ENCODE data around the gene CTNNBL1. TPM values are rescaled to one million over a fixed set of nuclear protein-coding genes. Genes with fewer than 3 reads are reported as not detected.

The CTNNBL1 gene
- total and polyA plus RNA-seq, 7 experiments from 2014 or later: 41.7 to 93.4 (median 56.4) TPM

DNA sequence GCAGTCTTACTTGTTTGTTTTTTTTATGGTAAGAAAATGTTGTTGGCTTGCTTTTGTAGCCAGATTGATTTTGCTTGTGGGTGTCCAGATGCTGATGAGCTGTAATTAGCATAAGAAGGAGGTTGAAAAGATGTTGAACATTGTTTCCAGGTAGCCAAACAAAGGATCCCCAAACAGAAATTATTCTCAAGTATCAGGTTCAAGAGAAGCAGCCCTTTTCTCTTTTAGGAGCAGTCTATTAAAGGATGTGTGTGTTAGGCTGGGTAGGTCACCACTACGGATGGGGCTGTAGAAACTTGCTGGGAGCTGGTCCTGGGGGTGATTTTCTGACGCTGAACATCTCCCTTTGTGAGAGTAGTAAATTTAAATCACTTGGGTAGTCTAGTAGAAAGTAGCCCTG lies 122.2 kb downstream of the CTNNBL1 start:
- ChIA-PET CTCF (no interaction called here), POLR2A (no interaction called here)
- Histone ChIP-seq H3K27ac (ENCODE audit: low read depth, low read length) (no peak overlapping the region), H3K27me3 (ENCODE audit: control insufficient read depth in 2 of 2, insufficient read depth in 2 of 2, low read length in 2 of 2) (no peaks in the 10 kb centered on the region), H3K4me3 (ENCODE audit: low read length) (no peak overlapping the region), H3K4me1 (ENCODE audit: control insufficient read depth in 2 of 2, insufficient read depth in 2 of 2, low read length in 2 of 2) (no peaks in the 10 kb centered on the region), H3K9me3 (ENCODE audit: control insufficient read depth in 2 of 3, low read length in 3 of 3) (no peaks in the 10 kb centered on the region), H3K36me3 (ENCODE audit: control insufficient read depth in 2 of 3, insufficient read depth in 3 of 3, low read length in 3 of 3) (peaks cover 0 to 3% (median 0%) of the 10 kb centered on the region in 3 experiments)
- DNase-seq (no peak), ATAC-seq (no peak)
- H3K4me1 Mint-ChIP-seq: peaks cover 0 to 35% (median 7%) of the 10 kb centered on the region in 7 donors
- H3K36me3 Mint-ChIP-seq: peaks cover 0 to 28% (median 6%) of the 10 kb centered on the region in 5 donors
- H3K4me3 Mint-ChIP-seq: no peak overlapping the region
- intact Hi-C loops (cut with micrococcal nuclease): no loop called here
- H3K27ac Mint-ChIP-seq: no peak overlapping the region
- no peaks in the 10 kb centered on the region for H3K9me3 Mint-ChIP-seq
- H3K27me3 Mint-ChIP-seq: no peaks in the 10 kb centered on the region

GRCh38 chr20:37816726-37817125 lies 122.9 kb downstream of the CTNNBL1 start:
- peaks cover 0 to 3% (median 0%) of the 10 kb centered on the region in 3 experiments for H3K36me3 ChIP-seq (ENCODE audit: control insufficient read depth in 2 of 3, insufficient read depth in 3 of 3, low read length in 3 of 3)
- no peaks in the 10 kb centered on the region for H3K9me3 ChIP-seq (ENCODE audit: control insufficient read depth in 2 of 3, low read length in 3 of 3)
- ChIA-PET POLR2A (no interaction called here), CTCF (no interaction called here)
- no peak overlapping the region for H3K4me3 Mint-ChIP-seq
- no peaks in the 10 kb centered on the region for H3K27me3 ChIP-seq (ENCODE audit: control insufficient read depth in 2 of 2, insufficient read depth in 2 of 2, low read length in 2 of 2)
- no peaks in the 10 kb centered on the region for H3K4me1 ChIP-seq (ENCODE audit: control insufficient read depth in 2 of 2, insufficient read depth in 2 of 2, low read length in 2 of 2)
- H3K27me3 Mint-ChIP-seq: no peaks in the 10 kb centered on the region
- H3K4me3 ChIP-seq (ENCODE audit: low read length): no peak overlapping the region
- ATAC-seq: no peak
- H3K9me3 Mint-ChIP-seq: no peaks in the 10 kb centered on the region
- no peak overlapping the region for H3K27ac Mint-ChIP-seq
- intact Hi-C loops (cut with micrococcal nuclease): no loop called here
- no peak overlapping the region for H3K27ac ChIP-seq (ENCODE audit: low read depth, low read length)
- H3K36me3 Mint-ChIP-seq: peaks cover 0 to 28% (median 6%) of the 10 kb centered on the region in 5 donors
- no peak for DNase-seq
- peaks cover 0 to 35% (median 7%) of the 10 kb centered on the region in 7 donors for H3K4me1 Mint-ChIP-seq

GRCh38 chr20:37821696-37822095 lies 127.9 kb downstream of the CTNNBL1 start:
- ATAC-seq: no peak

DNA sequence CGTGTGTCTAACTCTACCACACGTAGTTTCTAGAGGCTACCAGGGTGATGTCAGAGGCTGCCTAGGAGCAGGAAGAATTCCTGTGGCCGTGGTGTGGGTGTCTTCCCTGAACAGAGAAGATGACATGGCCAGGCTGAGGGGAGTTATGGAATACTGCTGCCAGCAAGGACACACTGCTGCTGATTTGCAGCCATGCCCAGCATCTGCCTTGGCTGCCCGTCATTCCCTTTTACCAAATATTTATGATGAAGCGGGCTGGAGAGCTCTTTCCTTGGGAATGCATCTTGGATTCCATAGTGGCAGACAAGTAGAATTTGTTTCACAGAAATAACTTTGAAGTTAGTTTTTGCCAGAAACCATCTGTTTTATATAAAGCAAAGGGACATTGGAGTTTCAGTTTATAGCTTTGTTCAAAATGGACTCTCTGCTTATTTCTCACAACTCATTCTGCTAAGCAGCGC lies 128.3 kb downstream of the CTNNBL1 start:
- Mint-ChIP-seq H3K4me1 (peaks cover 0 to 8% (median 5%) of the 10 kb centered on the region in 7 donors), H3K36me3 (peaks cover 0 to 23% (median 6%) of the 10 kb centered on the region in 5 donors), H3K9me3 (no peaks in the 10 kb centered on the region), H3K4me3 (no peak overlapping the region), H3K27ac (peak overlapping the region in 1 of 9 donors; percentile 26), H3K27me3 (no peaks in the 10 kb centered on the region)
- Histone ChIP-seq H3K9me3 (ENCODE audit: control insufficient read depth in 2 of 3, low read length in 3 of 3) (no peaks in the 10 kb centered on the region), H3K4me1 (ENCODE audit: control insufficient read depth in 2 of 2, insufficient read depth in 2 of 2, low read length in 2 of 2) (no peaks in the 10 kb centered on the region), H3K27ac (ENCODE audit: low read depth, low read length) (no peak overlapping the region), H3K36me3 (ENCODE audit: control insufficient read depth in 2 of 3, insufficient read depth in 3 of 3, low read length in 3 of 3) (peaks cover 0 to 3% (median 0%) of the 10 kb centered on the region in 3 experiments), H3K4me3 (ENCODE audit: low read length) (no peak overlapping the region), H3K27me3 (ENCODE audit: control insufficient read depth in 2 of 2, insufficient read depth in 2 of 2, low read length in 2 of 2) (no peaks in the 10 kb centered on the region)
- intact Hi-C loops (cut with micrococcal nuclease): no loop called here
- DNase-seq (no peak), ATAC-seq (no peak)
- ChIA-PET CTCF (no interaction called here), POLR2A (no interaction called here)

More at GRCh38 chr20:37821696-37822095, 127.9 kb downstream of the CTNNBL1 start:
- Histone ChIP-seq H3K27me3 (ENCODE audit: control insufficient read depth in 2 of 2, insufficient read depth in 2 of 2, low read length in 2 of 2) (no peaks in the 10 kb centered on the region), H3K4me1 (ENCODE audit: control insufficient read depth in 2 of 2, insufficient read depth in 2 of 2, low read length in 2 of 2) (no peaks in the 10 kb centered on the region), H3K4me3 (ENCODE audit: low read length) (no peak overlapping the region), H3K27ac (ENCODE audit: low read depth, low read length) (no peak overlapping the region), H3K9me3 (ENCODE audit: control insufficient read depth in 2 of 3, low read length in 3 of 3) (no peaks in the 10 kb centered on the region), H3K36me3 (ENCODE audit: control insufficient read depth in 2 of 3, insufficient read depth in 3 of 3, low read length in 3 of 3) (peaks cover 0 to 3% (median 0%) of the 10 kb centered on the region in 3 experiments)
- Mint-ChIP-seq H3K4me3 (no peak overlapping the region), H3K27me3 (no peaks in the 10 kb centered on the region), H3K36me3 (peaks cover 0 to 23% (median 6%) of the 10 kb centered on the region in 5 donors), H3K9me3 (no peaks in the 10 kb centered on the region), H3K4me1 (peaks cover 0 to 8% (median 5%) of the 10 kb centered on the region in 7 donors), H3K27ac (no peak overlapping the region)
- intact Hi-C loops (cut with micrococcal nuclease): no loop called here
- no peak for DNase-seq
- CTCF ChIA-PET: no interaction called here
- POLR2A ChIA-PET: no interaction called here

DNA sequence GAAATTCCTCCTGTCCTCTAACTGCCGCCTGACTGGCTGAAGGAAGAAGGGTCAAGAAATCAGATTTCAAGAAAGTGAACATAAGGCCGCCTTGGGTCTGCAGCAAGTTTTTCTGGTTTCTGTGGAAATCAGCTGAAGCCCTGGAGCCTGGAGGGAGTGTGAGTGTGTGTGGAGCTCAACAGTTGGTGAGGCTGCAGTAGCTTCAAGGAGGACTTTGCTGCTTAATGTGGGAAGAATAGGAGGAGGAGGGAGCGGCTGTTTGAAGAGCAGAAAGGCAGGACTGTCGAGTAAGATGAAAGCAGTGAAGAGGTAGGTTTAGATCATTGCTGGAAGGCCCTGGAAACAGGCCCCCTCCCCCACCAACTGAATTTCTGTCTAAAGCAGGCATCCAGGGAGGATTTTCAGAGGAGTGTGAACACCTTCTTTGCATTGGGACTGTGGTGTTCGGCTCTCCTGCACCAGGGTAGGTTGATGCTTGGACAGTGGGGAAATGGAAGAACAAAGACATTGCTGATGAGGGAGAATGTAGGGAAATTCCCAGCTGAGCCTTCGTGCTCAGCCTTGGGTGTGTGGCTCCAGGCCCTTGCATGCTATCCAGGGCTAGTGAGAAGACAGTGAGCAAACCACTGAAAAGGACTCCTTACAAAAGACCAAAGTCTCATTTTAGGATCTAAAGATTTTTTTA lies 129.6 kb downstream of the CTNNBL1 start:
- H3K4me1 ChIP-seq (ENCODE audit: control insufficient read depth in 2 of 2, insufficient read depth in 2 of 2, low read length in 2 of 2): no peaks in the 10 kb centered on the region
- ChIA-PET POLR2A (no interaction called here), CTCF (interaction anchor here (1.1 kb wide), 1 partner anchor 9 kb away, joined by 4 read pairs; no protein-coding TSS in a partner anchor)
- H3K4me3 Mint-ChIP-seq: no peak overlapping the region
- no peak overlapping the region for H3K27ac ChIP-seq (ENCODE audit: low read depth, low read length)
- no peaks in the 10 kb centered on the region for H3K27me3 ChIP-seq (ENCODE audit: control insufficient read depth in 2 of 2, insufficient read depth in 2 of 2, low read length in 2 of 2)
- peak overlapping the region in 1 of 9 donors; percentile 19 for H3K27ac Mint-ChIP-seq
- peaks cover 0 to 10% (median 8%) of the 10 kb centered on the region in 7 donors for H3K4me1 Mint-ChIP-seq
- no peaks in the 10 kb centered on the region for H3K9me3 ChIP-seq (ENCODE audit: control insufficient read depth in 2 of 3, low read length in 3 of 3)
- peaks cover 0 to 3% (median 0%) of the 10 kb centered on the region in 3 experiments for H3K36me3 ChIP-seq (ENCODE audit: control insufficient read depth in 2 of 3, insufficient read depth in 3 of 3, low read length in 3 of 3)
- H3K4me3 ChIP-seq (ENCODE audit: low read length): no peak overlapping the region
- intact Hi-C loops (cut with micrococcal nuclease): no loop called here
- no peaks in the 10 kb centered on the region for H3K27me3 Mint-ChIP-seq
- H3K36me3 Mint-ChIP-seq: peaks cover 0 to 28% (median 8%) of the 10 kb centered on the region in 5 donors
- no peak for DNase-seq
- H3K9me3 Mint-ChIP-seq: no peaks in the 10 kb centered on the region
- no peak for ATAC-seq

DNA sequence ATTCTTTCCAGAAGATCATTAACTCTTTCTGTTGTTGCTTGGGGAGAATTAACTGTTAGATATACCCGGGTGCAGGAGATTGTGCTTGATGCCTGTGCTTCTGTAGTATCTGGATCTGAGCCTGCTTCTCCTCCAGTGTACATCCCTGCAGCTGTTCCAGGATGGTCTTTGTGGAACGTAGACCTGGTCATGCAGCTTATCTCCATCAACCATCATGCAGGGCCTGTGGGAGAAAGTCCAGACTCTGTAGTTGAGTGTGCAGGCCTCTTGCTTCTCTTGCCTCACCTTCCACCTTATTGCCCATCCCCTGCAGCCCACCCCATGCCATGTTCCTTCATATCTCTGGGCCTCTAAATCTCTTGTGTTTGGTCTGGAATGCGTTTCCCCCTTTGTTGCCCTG lies 133.8 kb downstream of the CTNNBL1 start:
- intact Hi-C loops (cut with micrococcal nuclease): no loop called here
- Mint-ChIP-seq H3K9me3 (no peaks in the 10 kb centered on the region), H3K27ac (no peak overlapping the region), H3K4me1 (peaks cover 0 to 12% (median 8%) of the 10 kb centered on the region in 7 donors), H3K36me3 (peaks cover 2 to 44% (median 10%) of the 10 kb centered on the region in 5 donors), H3K4me3 (no peak overlapping the region), H3K27me3 (no peaks in the 10 kb centered on the region)
- POLR2A ChIA-PET: no interaction called here
- Histone ChIP-seq H3K4me1 (ENCODE audit: control insufficient read depth in 2 of 2, insufficient read depth in 2 of 2, low read length in 2 of 2) (no peaks in the 10 kb centered on the region), H3K27me3 (ENCODE audit: control insufficient read depth in 2 of 2, insufficient read depth in 2 of 2, low read length in 2 of 2) (no peaks in the 10 kb centered on the region), H3K27ac (ENCODE audit: low read depth, low read length) (no peak overlapping the region), H3K9me3 (ENCODE audit: control insufficient read depth in 2 of 3, low read length in 3 of 3) (no peaks in the 10 kb centered on the region), H3K36me3 (ENCODE audit: control insufficient read depth in 2 of 3, insufficient read depth in 3 of 3, low read length in 3 of 3) (no peaks in the 10 kb centered on the region), H3K4me3 (ENCODE audit: low read length) (no peak overlapping the region)
- ATAC-seq (no peak), DNase-seq (no peak)
- CTCF ChIA-PET: interaction anchor here (0.7 kb wide), 1 partner anchor 127 kb away, joined by 4 read pairs; no protein-coding TSS in a partner anchor

DNA sequence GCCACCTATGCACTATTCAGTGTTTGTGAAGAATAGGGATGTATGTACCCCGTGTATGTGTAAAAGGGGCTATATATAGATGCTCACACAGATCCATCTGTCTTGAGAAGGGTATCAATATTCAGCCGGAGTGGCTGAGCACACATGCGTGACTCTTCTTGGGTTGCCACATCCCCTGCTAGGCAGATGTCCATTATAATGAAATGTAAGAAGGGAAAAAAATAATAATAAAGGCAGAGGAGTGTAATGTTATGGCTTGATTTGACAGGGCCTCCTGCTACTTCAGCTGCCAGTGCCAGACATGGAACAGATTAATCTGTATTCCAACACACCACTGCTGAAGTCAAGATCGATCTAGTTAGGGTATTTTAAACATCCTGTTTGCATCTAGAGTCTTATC lies 134.9 kb downstream of the CTNNBL1 start:
- Mint-ChIP-seq H3K27ac (no peak overlapping the region), H3K36me3 (peaks cover 2 to 41% (median 10%) of the 10 kb centered on the region in 5 donors), H3K9me3 (no peaks in the 10 kb centered on the region), H3K27me3 (no peaks in the 10 kb centered on the region), H3K4me1 (peaks cover 0 to 11% (median 5%) of the 10 kb centered on the region in 7 donors), H3K4me3 (no peak overlapping the region)
- Histone ChIP-seq H3K27me3 (ENCODE audit: control insufficient read depth in 2 of 2, insufficient read depth in 2 of 2, low read length in 2 of 2) (no peaks in the 10 kb centered on the region), H3K4me3 (ENCODE audit: low read length) (no peak overlapping the region), H3K4me1 (ENCODE audit: control insufficient read depth in 2 of 2, insufficient read depth in 2 of 2, low read length in 2 of 2) (no peaks in the 10 kb centered on the region), H3K36me3 (ENCODE audit: control insufficient read depth in 2 of 3, insufficient read depth in 3 of 3, low read length in 3 of 3) (peaks cover 0 to 2% (median 0%) of the 10 kb centered on the region in 3 experiments), H3K9me3 (ENCODE audit: control insufficient read depth in 2 of 3, low read length in 3 of 3) (no peaks in the 10 kb centered on the region), H3K27ac (ENCODE audit: low read depth, low read length) (no peak overlapping the region)
- ChIA-PET CTCF (no interaction called here), POLR2A (no interaction called here)
- no peak for DNase-seq
- intact Hi-C loops (cut with micrococcal nuclease): no loop called here
- ATAC-seq: no peak

Data from naive thymus-derived CD4-positive, alpha-beta T cell (primary cell).